HEK293 (cell line): Measurements from ENCODE around the gene KNG1.

Experiments
- CTCF ChIA-PET: fragments of 350-600 bp; formaldehyde crosslinking; extraction: SDS; loops from one replicate; lab custom pipeline; 2021; ENCODE audit warnings: antibody characterized with exemption; lab: Yijun Ruan, JAX
- POLR2A ChIA-PET: fragments of 300-600 bp; formaldehyde crosslinking; extraction: SDS; loops from one replicate; lab custom pipeline; 2020; ENCODE audit warnings: antibody characterized with exemption, inconsistent platforms; lab: Yijun Ruan, JAX
- H3K27ac ChIP-seq: fragments of 200-500 bp; sonication (Bioruptor generic); 2 replicates; pipeline ENCODE4 v1.5.1; 2014; ENCODE audit warnings: low read depth, low read length, control low read depth, inconsistent platforms; ENCODE audit errors: extremely low read depth
- H3K36me3 ChIP-seq, 2 experiments: fragments of 200-500 bp in 1 of 2; sonication (Bioruptor generic) in 1 of 2; 1 replicate in 1 of 2; 2 replicates in 1 of 2; pipeline ENCODE4 v1.5.1; 2014 to 2017; ENCODE audit warnings: inconsistent platforms in 2 of 2, low read length in 2 of 2; ENCODE audit not compliant: control insufficient read depth in 2 of 2, insufficient read depth in 1 of 2
- H3K4me1 ChIP-seq: fragments of 200-500 bp; sonication (Bioruptor generic); 2 replicates; pipeline ENCODE4 v1.5.1; 2014; ENCODE audit warnings: mild to moderate bottlenecking, low read length, inconsistent platforms; ENCODE audit not compliant: control insufficient read depth, insufficient read depth
- H3K4me3 ChIP-seq: 2 replicates; pipeline ENCODE4 v1.5.1; 2011; ENCODE audit warnings: low read depth, mild to moderate bottlenecking, control low read depth, low read length, moderate library complexity
- H3K9me3 ChIP-seq: fragments of 200-500 bp; sonication (Bioruptor generic); 2 replicates; pipeline ENCODE4 v1.5.1; 2014; ENCODE audit warnings: low read depth, low read length, inconsistent platforms; ENCODE audit not compliant: control insufficient read depth, insufficient read depth
- TCF7L2 ChIP-seq: IDR thresholded peaks from 2 replicates; pipeline ENCODE4 v1.6.1; 2011; ENCODE audit warnings: low read depth, mild to moderate bottlenecking, inconsistent platforms, low read length, moderate library complexity, borderline replicate concordance
- ZBTB48 ChIP-seq: fragments of 450-650 bp; formaldehyde crosslinking; IDR thresholded peaks from 2 replicates; pipeline ENCODE4 v1.5.1; 2016; ENCODE audit warnings: missing biosample characterization, missing genetic modification characterization
- ZBTB7A ChIP-seq: fragments of 450-650 bp; formaldehyde crosslinking; IDR thresholded peaks from 2 replicates; pipeline ENCODE4 v1.5.1; 2016; ENCODE audit warnings: low read depth, missing biosample characterization, missing genetic modification characterization
- ZEB2 ChIP-seq: fragments of 450-650 bp; formaldehyde crosslinking; IDR thresholded peaks from 2 replicates; pipeline ENCODE4 v1.5.1; 2016; ENCODE audit warnings: missing biosample characterization, missing genetic modification characterization
- ZNF174 ChIP-seq: fragments of 450-650 bp; formaldehyde crosslinking; IDR thresholded peaks from 2 replicates; pipeline ENCODE4 v1.5.0; 2017; ENCODE audit warnings: missing biosample characterization, mild to moderate bottlenecking, missing genetic modification characterization
- ZNF175 ChIP-seq: fragments of 450-650 bp; formaldehyde crosslinking; IDR thresholded peaks from 2 replicates; pipeline ENCODE4 v1.5.1; 2016; ENCODE audit warnings: missing biosample characterization, missing genetic modification characterization
- ZNF248 ChIP-seq: fragments of 450-650 bp; formaldehyde crosslinking; IDR thresholded peaks from 2 replicates; pipeline ENCODE4 v1.5.1; 2017; ENCODE audit warnings: missing biosample characterization, missing genetic modification characterization
- ZNF266 ChIP-seq: fragments of 450-650 bp; formaldehyde crosslinking; IDR thresholded peaks from 2 replicates; pipeline ENCODE4 v1.5.1; 2016; ENCODE audit warnings: missing biosample characterization, missing genetic modification characterization, low read depth
- ZNF324 ChIP-seq: fragments of 450-650 bp; formaldehyde crosslinking; IDR thresholded peaks from 2 replicates; pipeline ENCODE4 v1.5.1; 2016; ENCODE audit warnings: missing biosample characterization, missing genetic modification characterization
- ZNF394 ChIP-seq: fragments of 450-650 bp; formaldehyde crosslinking; IDR thresholded peaks from 2 replicates; pipeline ENCODE4 v1.5.1; 2016; ENCODE audit warnings: missing biosample characterization, missing genetic modification characterization, mild to moderate bottlenecking, moderate library complexity, borderline replicate concordance
- ZNF416 ChIP-seq: fragments of 450-650 bp; formaldehyde crosslinking; IDR thresholded peaks from 2 replicates; pipeline ENCODE4 v1.5.1; 2016; ENCODE audit warnings: missing biosample characterization, missing genetic modification characterization
- ZNF423 ChIP-seq: fragments of 450-650 bp; formaldehyde crosslinking; IDR thresholded peaks from 2 replicates; pipeline ENCODE4 v1.5.1; 2016; ENCODE audit warnings: missing biosample characterization, missing genetic modification characterization
- ZNF571 ChIP-seq: fragments of 450-650 bp; formaldehyde crosslinking; IDR thresholded peaks from 2 replicates; pipeline ENCODE4 v1.5.0; 2017; ENCODE audit warnings: missing biosample characterization, missing genetic modification characterization
- ZNF701 ChIP-seq: fragments of 450-650 bp; formaldehyde crosslinking; IDR thresholded peaks from 2 replicates; pipeline ENCODE4 v1.5.1; 2016; ENCODE audit warnings: missing biosample characterization, missing genetic modification characterization
- ZNF747 ChIP-seq: fragments of 450-650 bp; formaldehyde crosslinking; IDR thresholded peaks from 2 replicates; pipeline ENCODE4 v1.5.1; 2016; ENCODE audit warnings: missing biosample characterization, missing genetic modification characterization
- TF ChIP-seq, protein P1 (sequence below): fragments of 450-650 bp; formaldehyde crosslinking; IDR thresholded peaks from 2 replicates; pipeline ENCODE4 v1.5.1; 2016; ENCODE audit warnings: missing biosample characterization, missing genetic modification characterization
- TF ChIP-seq, protein P2 (sequence below): fragments of 450-650 bp; formaldehyde crosslinking; IDR thresholded peaks from 2 replicates; pipeline ENCODE4 v1.5.1; 2017; ENCODE audit warnings: missing biosample characterization, missing genetic modification characterization
- TF ChIP-seq, protein P3 (sequence below): fragments of 450-650 bp; formaldehyde crosslinking; IDR thresholded peaks from 2 replicates; pipeline ENCODE4 v1.5.1; 2017; ENCODE audit warnings: missing biosample characterization, missing genetic modification characterization
- TF ChIP-seq, protein P4 (sequence below): fragments of 450-650 bp; formaldehyde crosslinking; IDR thresholded peaks from 2 replicates; pipeline ENCODE4 v1.5.1; 2016; ENCODE audit warnings: missing biosample characterization, missing genetic modification characterization
- TF ChIP-seq, protein P5 (sequence below): fragments of 450-650 bp; formaldehyde crosslinking; IDR thresholded peaks from 2 replicates; pipeline ENCODE4 v1.5.1; 2016; ENCODE audit warnings: missing biosample characterization, missing genetic modification characterization

The KNG1 gene

DNA sequence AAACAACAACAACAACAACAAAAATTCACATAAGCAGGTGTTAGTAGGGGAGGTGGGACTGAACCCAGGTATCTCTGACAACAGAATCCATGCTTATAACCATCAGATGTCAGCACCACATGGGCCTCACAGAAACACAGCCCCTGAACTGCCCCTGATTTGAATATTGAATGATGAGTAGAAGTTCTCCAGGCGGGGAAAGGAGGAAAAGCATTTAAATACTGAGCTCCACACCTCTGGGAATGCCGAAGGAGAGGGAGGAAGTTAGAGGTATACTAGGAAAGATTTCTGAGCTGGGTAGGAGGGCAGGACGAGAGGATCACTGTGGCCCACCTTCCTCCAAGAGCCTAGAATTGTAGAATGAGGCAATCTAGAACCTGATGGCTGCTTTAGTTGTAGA, 34.3 kb downstream of the KNG1 start:
- no peaks in the 10 kb centered on the region for H3K4me1 ChIP-seq
- CTCF ChIA-PET: interaction anchor here (2.8 kb wide), 1 partner anchor 136 kb away, joined by 15 read pairs; no protein-coding TSS in a partner anchor
- no peak overlapping the region for H3K4me3 ChIP-seq
- POLR2A ChIA-PET: no interaction called here
- no peak overlapping the region for H3K27ac ChIP-seq
- TF ChIP-seq ZNF423 (tag by site-specific recombination) (no peak), ZNF324 (tag by site-specific recombination) (no peak), ZBTB7A (no peak), ZNF266 (no peak), ZNF701 (no peak), ZNF416 (no peak), ZEB2 (tag by site-specific recombination) (no peak), ZNF747 (tag by site-specific recombination) (no peak), ZNF174 (tag by site-specific recombination) (no peak), ZNF248 (tag by site-specific recombination) (no peak), ZNF394 (tag by site-specific recombination) (no peak), TCF7L2 (no peak), ZNF175 (tag by site-specific recombination) (no peak), ZNF571 (tag by site-specific recombination) (no peak), ZBTB48 (tag by site-specific recombination) (no peak)
- TF ChIP-seq, protein P1, sequence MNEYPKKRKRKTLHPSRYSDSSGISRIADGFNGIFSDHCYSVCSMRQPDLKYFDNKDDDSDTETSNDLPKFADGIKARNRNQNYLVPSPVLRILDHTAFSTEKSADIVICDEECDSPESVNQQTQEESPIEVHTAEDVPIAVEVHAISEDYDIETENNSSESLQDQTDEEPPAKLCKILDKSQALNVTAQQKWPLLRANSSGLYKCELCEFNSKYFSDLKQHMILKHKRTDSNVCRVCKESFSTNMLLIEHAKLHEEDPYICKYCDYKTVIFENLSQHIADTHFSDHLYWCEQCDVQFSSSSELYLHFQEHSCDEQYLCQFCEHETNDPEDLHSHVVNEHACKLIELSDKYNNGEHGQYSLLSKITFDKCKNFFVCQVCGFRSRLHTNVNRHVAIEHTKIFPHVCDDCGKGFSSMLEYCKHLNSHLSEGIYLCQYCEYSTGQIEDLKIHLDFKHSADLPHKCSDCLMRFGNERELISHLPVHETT (tag by site-specific recombination): no peak
- TF ChIP-seq, protein P2, sequence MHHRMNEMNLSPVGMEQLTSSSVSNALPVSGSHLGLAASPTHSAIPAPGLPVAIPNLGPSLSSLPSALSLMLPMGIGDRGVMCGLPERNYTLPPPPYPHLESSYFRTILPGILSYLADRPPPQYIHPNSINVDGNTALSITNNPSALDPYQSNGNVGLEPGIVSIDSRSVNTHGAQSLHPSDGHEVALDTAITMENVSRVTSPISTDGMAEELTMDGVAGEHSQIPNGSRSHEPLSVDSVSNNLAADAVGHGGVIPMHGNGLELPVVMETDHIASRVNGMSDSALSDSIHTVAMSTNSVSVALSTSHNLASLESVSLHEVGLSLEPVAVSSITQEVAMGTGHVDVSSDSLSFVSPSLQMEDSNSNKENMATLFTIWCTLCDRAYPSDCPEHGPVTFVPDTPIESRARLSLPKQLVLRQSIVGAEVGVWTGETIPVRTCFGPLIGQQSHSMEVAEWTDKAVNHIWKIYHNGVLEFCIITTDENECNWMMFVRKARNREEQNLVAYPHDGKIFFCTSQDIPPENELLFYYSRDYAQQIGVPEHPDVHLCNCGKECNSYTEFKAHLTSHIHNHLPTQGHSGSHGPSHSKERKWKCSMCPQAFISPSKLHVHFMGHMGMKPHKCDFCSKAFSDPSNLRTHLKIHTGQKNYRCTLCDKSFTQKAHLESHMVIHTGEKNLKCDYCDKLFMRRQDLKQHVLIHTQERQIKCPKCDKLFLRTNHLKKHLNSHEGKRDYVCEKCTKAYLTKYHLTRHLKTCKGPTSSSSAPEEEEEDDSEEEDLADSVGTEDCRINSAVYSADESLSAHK (tag by site-specific recombination): no peak
- TF ChIP-seq, protein P3, sequence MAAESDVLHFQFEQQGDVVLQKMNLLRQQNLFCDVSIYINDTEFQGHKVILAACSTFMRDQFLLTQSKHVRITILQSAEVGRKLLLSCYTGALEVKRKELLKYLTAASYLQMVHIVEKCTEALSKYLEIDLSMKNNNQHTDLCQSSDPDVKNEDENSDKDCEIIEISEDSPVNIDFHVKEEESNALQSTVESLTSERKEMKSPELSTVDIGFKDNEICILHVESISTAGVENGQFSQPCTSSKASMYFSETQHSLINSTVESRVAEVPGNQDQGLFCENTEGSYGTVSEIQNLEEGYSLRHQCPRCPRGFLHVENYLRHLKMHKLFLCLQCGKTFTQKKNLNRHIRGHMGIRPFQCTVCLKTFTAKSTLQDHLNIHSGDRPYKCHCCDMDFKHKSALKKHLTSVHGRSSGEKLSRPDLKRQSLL (tag by site-specific recombination): no peak
- TF ChIP-seq, protein P4, sequence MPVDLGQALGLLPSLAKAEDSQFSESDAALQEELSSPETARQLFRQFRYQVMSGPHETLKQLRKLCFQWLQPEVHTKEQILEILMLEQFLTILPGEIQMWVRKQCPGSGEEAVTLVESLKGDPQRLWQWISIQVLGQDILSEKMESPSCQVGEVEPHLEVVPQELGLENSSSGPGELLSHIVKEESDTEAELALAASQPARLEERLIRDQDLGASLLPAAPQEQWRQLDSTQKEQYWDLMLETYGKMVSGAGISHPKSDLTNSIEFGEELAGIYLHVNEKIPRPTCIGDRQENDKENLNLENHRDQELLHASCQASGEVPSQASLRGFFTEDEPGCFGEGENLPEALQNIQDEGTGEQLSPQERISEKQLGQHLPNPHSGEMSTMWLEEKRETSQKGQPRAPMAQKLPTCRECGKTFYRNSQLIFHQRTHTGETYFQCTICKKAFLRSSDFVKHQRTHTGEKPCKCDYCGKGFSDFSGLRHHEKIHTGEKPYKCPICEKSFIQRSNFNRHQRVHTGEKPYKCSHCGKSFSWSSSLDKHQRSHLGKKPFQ (tag by site-specific recombination): no peak
- TF ChIP-seq, protein P5, sequence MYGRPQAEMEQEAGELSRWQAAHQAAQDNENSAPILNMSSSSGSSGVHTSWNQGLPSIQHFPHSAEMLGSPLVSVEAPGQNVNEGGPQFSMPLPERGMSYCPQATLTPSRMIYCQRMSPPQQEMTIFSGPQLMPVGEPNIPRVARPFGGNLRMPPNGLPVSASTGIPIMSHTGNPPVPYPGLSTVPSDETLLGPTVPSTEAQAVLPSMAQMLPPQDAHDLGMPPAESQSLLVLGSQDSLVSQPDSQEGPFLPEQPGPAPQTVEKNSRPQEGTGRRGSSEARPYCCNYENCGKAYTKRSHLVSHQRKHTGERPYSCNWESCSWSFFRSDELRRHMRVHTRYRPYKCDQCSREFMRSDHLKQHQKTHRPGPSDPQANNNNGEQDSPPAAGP (tag by site-specific recombination): no peak
- no peaks in the 10 kb centered on the region for H3K9me3 ChIP-seq
- H3K36me3 ChIP-seq: no peaks in the 10 kb centered on the region
